Upper lobe of right lung (tissue), 1 donor: ENCODE measurements around the gene CALD1. TPM values are rescaled to one million over a fixed set of nuclear protein-coding genes. Genes with fewer than 3 reads are reported as not detected.

Experiments used
- ATAC-seq: fragments of 200-7000 bp; cut with Tn5 transposase; one replicate; pipeline ENCODE4 v1.9.1; 2020; ENCODE audit warnings: mild to moderate bottlenecking, moderate library complexity
- DNase-seq: peaks from one replicate; pipeline ENCODE4 v3.0.0-alpha.2; 2020
- H3K27ac ChIP-seq: fragments of 200-600 bp; one replicate; pipeline ENCODE4 v1.8.0; 2022
- H3K27me3 ChIP-seq: fragments of 200-600 bp; one replicate; pipeline ENCODE4 v1.8.0; 2022; ENCODE audit warnings: mild to moderate bottlenecking
- H3K36me3 ChIP-seq: fragments of 200-600 bp; one replicate; pipeline ENCODE4 v1.8.0; 2022
- H3K4me1 ChIP-seq: fragments of 200-600 bp; one replicate; pipeline ENCODE4 v1.8.0; 2022
- H3K4me3 ChIP-seq: fragments of 200-600 bp; one replicate; pipeline ENCODE4 v1.8.0; 2022; ENCODE audit warnings: mild to moderate bottlenecking
- H3K9me3 ChIP-seq: fragments of 200-600 bp; one replicate; pipeline ENCODE4 v1.8.0; 2022
- CTCF ChIP-seq: fragments of 200-600 bp; IDR thresholded peaks from one replicate; pipeline ENCODE4 v1.8.0; 2022; ENCODE audit warnings: antibody characterized with exemption
- intact Hi-C: fragments of 100-400 bp; cut with DNase I; formaldehyde crosslinking; loops from one replicate; pipeline ENCODE4 v1.11.0; 2022
- total RNA-seq: library from RNA; stranded (reverse); fragmentation: NEBNext Ultra II Directional; extraction: Animal tissue kit (Norgen Biotek cat#: 25700); gene quantifications from one replicate; pipeline ENCODE4 v1.2.1, GENCODE V29; 2021
- donor health status: DM: no; HTN: yes; CAD: no; lungs with severe emphysema.

Gene CALD1
- total RNA-seq, 1 donor from 2014 or later, result 213 TPM

- Histone ChIP-seq H3K36me3 (no peaks in the 10 kb centered on the region), H3K9me3 (no peaks in the 10 kb centered on the region), H3K4me3 (no peak overlapping the region), H3K4me1 (peaks cover 9% of the 10 kb centered on the region), H3K27me3 (no peaks in the 10 kb centered on the region), H3K27ac (peak overlapping the region; percentile 71)
- intact Hi-C loops, result no loop called here
- ATAC-seq, result no peak
- no peak for TF ChIP-seq CTCF
- no peak for DNase-seq
These were observed 36.6 kb upstream of the CALD1 start for GRCh38 chr7:134742688-134743350.

DNA sequence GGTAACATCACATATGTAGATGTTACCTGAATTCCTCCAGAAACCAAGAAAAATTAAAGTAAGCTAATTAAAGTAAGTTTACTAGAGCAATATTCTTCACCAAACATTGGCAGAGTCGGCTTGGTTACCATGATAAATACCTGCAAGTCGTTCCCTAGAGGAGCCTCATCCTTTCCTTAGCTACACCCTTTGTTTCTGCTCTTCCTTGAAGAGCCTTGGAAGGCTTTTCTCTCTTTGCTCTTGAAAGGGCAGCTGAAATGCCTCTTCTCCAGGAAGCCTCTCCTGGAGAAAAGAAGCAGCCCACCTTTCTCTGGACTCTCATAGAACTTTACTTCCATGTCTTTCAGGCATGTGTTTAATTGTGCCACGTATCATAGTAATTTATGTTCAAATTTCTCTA, 34.9 kb upstream of the CALD1 start:
- Histone ChIP-seq H3K4me3 (no peak overlapping the region), H3K4me1 (peaks cover 9% of the 10 kb centered on the region), H3K9me3 (no peaks in the 10 kb centered on the region), H3K27ac (no peak overlapping the region), H3K27me3 (no peaks in the 10 kb centered on the region), H3K36me3 (no peaks in the 10 kb centered on the region)
- TF ChIP-seq CTCF, result no peak
- intact Hi-C loops, result no loop called here
- ATAC-seq (no peak), DNase-seq (no peak)

GRCh38 chr7:134747326-134747725, 32.1 kb upstream of the CALD1 start:
- H3K36me3 ChIP-seq, result no peaks in the 10 kb centered on the region
- H3K4me1 ChIP-seq, result peaks cover 6% of the 10 kb centered on the region
- no peaks in the 10 kb centered on the region for H3K27me3 ChIP-seq
- H3K27ac ChIP-seq, result no peak overlapping the region
- no peak for ATAC-seq
- DNase-seq, result no peak
- no peak overlapping the region for H3K4me3 ChIP-seq
- intact Hi-C loops, result no loop called here
- no peaks in the 10 kb centered on the region for H3K9me3 ChIP-seq
- TF ChIP-seq CTCF, result no peak

GRCh38 chr7:134750083-134751062, 29.1 kb upstream of the CALD1 start:
- intact Hi-C loops, result no loop called here
- H3K27me3 ChIP-seq, result no peaks in the 10 kb centered on the region

More at GRCh38 chr7:134750083-134751062, 29.1 kb upstream of the CALD1 start:
- Histone ChIP-seq H3K27ac (no peak overlapping the region), H3K4me1 (no peaks in the 10 kb centered on the region), H3K4me3 (no peak overlapping the region), H3K9me3 (no peaks in the 10 kb centered on the region), H3K36me3 (no peaks in the 10 kb centered on the region)
- DNase-seq (no peak), ATAC-seq (peak; percentile 95)
- TF ChIP-seq CTCF, result peak; percentile 80
